GM19043 (cell line): ENCODE results near the gene WDR90.

Experiments used
- ATAC-seq: cut with Tn5 transposase; IDR thresholded peaks from one replicate; pipeline ENCODE4 v1.9.1; 2021; ENCODE audit warnings: low read depth; ENCODE audit not compliant: unreplicated experiment

The WDR90 gene

DNA sequence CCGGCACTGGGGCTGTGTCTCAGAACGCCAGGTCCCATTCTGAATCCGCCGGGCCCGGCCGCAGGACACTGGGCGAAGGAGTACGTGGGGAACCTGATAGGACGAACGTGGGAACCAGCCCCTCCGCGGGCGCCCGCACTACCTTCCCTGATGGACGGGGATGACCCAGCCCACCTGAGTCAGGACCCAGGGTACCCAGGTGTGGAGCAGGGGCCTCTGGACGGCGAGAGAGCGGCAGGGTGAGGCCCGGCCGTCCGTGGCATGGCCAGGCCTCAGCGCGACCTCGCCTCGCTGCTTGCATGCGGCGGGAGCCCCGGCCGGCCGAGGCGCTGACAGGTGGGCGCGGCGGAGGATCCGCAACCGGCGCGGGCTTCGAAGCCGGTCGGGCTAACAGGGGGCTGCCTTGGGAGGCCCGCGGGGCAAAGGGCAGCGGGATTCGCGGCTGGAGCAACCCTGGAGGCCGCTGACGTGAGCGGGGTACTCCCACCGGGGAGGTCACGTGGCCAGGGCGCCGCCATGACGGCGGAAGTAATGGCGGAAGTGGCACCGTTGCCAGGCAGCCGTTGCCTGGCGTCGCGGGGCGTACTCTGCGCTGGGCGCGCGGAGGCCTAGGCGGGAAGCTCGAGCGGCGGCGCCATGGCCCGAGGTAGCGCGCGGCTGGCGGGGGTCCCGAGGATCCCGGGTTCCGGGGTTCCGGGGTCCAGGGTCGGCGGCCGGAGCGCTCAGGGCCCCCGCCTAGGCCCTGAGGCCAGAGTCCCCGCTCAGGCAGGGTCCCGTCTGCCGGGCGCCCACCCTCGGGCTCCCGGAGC is at the start of gene WDR90:
Gene WDR90 (plus strand): TSS at position 585 of the 809 bp plus-strand sequence. CDS start 52 bp downstream, at position 637.
- ATAC-seq: peak; percentile 90

DNA sequence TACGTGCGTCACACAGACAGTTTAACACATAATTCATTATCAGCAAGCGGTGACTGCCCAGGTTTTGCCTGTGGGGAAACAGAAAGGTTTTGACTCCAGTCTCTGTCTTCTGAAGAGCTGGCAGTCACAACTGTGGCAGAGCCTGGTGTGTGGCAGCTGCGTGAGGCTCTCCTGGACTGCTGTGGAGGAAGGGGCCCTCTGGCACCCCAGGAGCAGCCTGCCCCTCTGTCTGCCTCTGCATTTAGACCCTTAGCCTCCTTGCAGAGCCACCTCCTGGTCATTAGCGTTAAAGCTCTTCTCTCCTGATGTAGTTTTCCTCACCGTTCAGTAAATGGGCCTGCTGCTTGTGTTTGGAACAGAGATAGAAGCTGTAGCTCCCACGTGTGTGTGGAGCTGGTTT is 48.4 kb upstream of the WDR90 start:
- no peak for ATAC-seq

DNA sequence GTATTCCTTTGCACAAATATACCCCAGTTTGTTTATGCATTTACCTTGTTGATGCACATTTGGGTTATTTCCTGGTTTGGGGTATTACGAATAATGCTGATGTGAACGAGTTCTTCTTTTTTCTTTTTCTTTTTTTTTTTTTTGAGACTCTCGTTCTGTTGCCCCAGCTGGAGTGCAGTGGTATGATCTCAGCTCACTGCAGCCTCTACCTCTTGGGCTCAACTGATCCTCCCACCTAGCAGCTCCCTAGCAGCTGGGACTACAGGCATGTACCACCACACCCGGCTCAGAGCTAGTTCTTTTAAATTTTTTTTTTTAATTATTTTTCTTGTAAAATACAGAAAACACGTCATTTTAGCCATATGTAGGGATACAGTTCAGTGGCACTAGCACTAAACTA is 45.2 kb upstream of the WDR90 start:
- no peak for ATAC-seq

GRCh38 chr16:606656-607307 is 42.4 kb upstream of the WDR90 start:
- no peak for ATAC-seq

DNA sequence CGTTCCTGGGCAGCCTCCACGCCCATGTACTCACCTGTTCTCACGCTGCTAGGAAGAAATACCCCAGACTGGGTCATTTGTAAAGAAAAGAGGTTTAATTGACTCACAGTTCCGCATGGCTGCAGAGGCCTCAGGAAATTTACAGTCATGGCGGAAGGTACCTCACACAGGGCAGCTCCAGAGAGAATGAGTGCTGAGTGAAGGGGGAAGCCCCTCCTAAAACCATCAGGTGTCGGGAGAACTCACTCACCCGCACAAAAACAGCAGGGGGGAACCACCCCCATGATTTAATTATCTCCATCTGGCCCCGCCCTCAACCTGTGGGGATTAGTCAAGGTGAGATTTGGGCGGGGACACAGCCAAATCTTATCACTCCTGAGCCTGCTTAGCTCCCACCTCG is 41.1 kb upstream of the WDR90 start:
- no peak for ATAC-seq

DNA sequence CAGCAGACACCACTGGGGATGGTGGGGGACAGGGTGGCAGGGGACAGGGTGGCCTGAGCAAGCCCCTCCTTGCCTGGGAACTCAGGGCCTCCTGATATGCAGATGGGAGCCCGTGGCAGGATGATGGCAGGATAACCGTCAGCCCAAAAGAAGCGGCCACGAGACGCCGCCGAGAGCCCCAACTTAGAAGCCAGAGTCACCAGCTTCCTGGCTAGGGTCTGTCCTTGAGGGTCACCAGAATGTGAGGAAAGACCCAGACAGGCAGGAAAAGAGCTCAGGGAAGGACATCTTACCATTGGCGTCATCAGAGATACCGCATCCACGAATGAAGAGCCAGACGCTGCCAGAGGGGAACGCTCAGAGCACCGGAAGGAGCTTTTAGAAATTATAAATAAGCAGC is 39.8 kb upstream of the WDR90 start:
- ATAC-seq: no peak

- ATAC-seq: no peak
These were observed 39.2 kb upstream of the WDR90 start for GRCh38 chr16:609984-610383.

- no peak for ATAC-seq
These were observed 38.4 kb upstream of the WDR90 start for GRCh38 chr16:610513-611381.

- ATAC-seq: no peak
These were observed 34.0 kb upstream of the WDR90 start for GRCh38 chr16:615122-615521.

DNA sequence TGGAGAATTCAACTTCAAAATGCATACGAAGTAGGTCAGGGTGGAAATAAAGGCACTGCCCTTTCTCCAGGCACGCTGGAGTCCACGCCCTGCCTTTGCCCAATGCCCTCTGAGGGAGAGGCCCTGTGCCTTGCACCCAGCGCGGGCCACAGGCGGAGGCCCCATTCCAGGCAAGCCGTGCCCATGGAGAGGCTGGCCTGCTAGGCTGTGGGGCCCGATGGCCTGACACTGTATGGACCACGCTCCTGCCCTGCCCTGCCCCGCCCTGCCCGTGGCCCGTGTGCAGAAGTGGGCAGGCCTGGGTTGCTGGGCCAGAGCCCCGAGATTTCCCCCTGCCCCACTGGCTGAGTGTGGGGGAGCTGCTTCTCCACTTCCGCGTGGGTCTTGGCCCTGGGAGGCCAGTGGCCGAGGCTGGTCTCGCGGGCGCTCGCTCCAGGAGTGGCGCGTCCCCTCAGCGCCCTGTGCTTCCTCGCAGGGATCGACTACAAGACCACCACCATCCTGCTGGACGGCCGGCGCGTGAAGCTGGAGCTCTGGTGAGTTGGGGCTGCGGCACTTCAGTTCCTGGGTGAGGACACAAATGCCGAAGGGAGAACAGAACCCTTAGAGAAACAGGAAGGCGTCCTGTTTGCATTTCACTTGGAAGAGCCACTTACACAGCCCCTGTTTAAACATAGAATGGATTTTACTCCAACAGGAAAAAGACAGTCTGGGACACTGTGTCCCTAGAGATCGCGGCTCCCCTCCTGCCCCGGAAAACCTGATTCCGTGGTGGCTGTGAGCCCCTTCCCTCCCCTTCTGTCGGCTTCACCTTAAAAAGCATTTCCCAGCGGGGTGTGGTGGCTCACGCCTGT is 32.2 kb upstream of the WDR90 start:
- ATAC-seq: no peak

GRCh38 chr16:617855-618254 is 31.3 kb upstream of the WDR90 start:
- ATAC-seq: no peak

DNA sequence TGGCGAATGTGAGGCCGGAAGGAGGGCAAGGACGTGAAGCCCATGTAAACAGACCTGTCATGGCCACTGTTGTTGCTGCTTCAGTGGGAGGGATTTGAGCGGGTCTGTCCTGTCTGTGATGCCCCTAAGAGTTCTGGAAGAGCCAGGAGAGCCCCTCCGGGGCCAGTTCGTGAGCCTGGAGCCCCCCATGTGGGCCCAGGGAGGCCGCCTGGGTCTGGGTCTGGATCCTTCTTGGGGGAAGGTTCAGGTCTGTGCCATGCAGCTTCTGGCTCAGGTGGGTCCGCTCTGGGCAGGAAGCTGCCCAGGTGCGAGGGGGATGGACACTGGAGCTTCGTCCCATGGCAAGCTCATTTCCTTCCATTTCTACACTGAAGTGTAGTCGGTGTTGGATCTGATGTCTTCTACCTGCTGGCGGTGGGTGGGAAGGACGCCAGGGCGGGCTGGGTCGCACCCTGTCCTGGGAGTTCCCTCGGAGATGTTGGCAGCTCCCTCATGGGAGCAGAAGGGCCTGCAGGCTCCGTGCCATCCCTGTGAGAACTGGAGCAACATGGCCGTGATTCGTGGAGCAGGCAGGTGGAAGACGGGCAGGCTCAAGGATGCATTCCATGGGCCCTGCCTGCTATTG is 29.6 kb upstream of the WDR90 start:
- ATAC-seq: no peak

DNA sequence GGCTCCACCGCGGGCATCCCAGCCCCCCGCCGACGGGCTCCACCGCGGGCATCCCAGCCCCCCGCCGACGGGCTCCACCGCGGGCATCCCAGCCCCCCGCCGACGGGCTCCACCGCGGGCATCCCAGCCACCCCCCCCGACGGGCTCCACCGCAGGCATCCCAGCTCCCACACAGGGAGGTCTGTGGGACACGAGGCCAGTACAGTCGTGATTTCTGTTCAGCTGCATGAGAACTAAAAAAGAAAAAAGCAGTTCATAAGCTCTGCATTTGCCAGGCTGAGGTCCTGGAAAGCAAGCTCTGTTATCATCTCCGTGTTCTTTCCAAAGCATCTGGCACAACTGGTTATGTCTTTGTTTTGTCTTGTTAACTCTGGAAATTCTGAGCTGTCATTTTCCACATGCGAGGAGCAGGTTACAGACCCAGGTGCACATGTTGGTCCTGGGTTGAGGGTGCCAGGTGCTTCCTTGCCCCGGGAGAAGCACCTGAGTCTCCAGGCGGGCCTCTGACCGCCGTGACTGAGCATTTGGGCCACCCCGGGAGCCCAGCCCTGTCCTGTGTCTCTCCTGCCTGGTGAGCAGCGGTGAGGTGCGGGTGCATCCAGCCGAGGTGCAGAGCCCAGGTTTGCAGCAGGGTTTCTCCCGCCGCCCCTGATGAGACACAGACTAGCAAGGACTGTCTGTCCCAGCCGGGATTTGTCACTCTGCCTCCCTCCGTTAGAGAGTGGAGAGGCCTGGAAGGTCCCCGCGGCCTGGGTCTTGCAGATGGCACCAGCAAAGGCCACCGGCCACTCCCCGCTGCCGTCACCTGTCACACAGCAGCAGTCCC is 28.3 kb upstream of the WDR90 start:
- no peak for ATAC-seq

DNA sequence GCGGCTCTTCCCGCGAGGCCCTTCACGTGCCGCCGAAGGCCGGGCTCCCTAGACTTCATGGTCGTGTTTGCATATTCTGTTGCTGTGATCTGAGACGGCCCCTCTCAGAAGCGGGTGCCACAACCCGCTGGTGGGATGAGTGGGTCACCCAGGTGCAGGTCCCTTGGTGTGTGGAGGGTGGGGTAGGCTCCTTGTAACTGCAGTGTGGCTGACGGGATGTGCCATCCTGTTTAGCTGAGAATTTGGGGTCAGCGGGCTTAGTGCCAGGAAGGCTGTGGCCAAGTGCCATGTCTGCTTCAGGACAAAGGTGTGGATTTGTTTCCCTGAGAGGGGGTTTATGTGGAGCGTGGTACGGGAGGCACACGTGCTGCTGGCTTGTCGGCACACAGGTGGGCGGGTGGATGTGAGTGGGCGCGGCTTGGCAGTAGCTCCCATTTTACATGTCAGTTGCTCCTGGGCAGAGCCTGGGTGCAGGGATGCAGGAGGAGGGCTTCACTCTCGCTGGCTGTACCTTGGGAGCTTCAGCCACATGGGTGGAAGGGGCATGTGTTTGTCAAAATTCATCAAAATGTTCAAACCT is 27.5 kb upstream of the WDR90 start:
- ATAC-seq: no peak

DNA sequence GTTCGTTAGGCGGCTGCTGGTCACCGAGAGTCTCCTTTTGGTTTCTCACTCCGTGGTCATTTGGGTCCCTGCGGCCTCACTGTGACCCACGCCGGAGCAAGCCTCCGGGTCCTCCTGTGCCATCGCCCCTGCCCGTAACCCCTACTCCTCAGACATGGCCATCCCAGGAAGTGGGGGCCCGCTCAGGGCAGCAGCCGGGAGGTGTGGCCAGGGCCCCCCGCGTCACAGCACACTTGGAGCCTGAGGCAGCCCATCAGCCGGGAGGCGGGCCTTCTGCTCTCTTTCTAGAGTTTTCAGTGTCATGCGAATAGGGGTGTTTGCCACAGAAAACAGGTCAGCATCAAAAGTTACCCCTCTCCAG is 26.3 kb upstream of the WDR90 start:
- no peak for ATAC-seq

GRCh38 chr16:624526-625070 is 24.6 kb upstream of the WDR90 start:
- no peak for ATAC-seq

- ATAC-seq: no peak
These were observed 23.8 kb upstream of the WDR90 start for GRCh38 chr16:625117-625976.
